Head of caudate nucleus (tissue), 42 donors: ENCODE results near the gene ZFHX3.
A peak's percentile ranks its signal among the peaks of the same experiment; 100 is the strongest.
"Not testable (repeated sequence)": the region's sequence is repeated elsewhere in the genome, so short reads cannot be mapped to it uniquely, and the experiment has no call there.

Experiments
- DNase-seq, 42 donors: peaks; one replicate each; pipeline versions ENCODE4 v3.0.0 to v3.0.0-alpha.2; 2020 to 2021; ENCODE audit warnings: mixed read lengths in 7 of 42
- intact Hi-C: fragments of 100-400 bp; cut with DNase I; formaldehyde crosslinking; loops from one replicate; pipeline ENCODE4 v1.15.0; 2022

Gene ZFHX3

DNA sequence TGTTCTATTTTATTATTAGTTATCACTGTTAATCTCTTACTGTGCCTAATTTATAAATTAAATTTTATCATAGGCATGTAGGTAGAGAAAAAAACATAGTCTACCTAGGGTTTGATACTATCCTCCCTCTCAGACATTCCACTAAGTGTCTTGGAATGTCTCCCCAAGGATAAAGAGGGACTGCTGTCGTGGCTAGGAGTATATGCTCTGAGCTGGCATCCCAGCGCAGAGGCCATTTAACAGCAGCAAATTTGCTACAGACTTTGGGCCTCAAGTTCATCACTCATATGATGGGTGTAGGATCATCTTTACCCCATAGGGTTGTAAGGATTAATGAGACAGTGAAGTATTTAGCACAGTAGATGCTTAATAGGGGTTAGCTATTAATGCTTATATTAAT, 56.7 kb downstream of the ZFHX3 start:
- intact Hi-C loops = no loop called here
- DNase-seq = no peak

DNA sequence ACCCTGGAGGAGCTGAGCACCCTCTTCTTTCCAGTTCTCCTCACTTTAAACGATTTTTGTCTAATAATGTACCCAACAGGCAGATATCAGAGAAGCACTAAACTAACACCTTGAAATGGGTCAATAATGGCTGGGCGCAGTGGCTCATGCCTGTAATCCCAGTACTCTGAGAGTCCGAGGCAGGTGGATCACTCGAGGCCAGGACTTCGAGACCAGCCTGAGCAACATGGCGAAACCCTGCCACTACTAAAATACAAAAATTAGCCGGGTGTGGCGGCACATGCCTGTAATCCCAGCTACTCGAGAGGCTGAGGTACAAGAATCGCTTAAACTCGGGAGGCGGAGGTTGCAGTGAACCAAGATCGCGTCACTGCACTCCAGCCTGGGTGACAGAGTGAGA, 57.4 kb downstream of the ZFHX3 start:
- intact Hi-C loops = no loop called here
- no peak for DNase-seq

DNA sequence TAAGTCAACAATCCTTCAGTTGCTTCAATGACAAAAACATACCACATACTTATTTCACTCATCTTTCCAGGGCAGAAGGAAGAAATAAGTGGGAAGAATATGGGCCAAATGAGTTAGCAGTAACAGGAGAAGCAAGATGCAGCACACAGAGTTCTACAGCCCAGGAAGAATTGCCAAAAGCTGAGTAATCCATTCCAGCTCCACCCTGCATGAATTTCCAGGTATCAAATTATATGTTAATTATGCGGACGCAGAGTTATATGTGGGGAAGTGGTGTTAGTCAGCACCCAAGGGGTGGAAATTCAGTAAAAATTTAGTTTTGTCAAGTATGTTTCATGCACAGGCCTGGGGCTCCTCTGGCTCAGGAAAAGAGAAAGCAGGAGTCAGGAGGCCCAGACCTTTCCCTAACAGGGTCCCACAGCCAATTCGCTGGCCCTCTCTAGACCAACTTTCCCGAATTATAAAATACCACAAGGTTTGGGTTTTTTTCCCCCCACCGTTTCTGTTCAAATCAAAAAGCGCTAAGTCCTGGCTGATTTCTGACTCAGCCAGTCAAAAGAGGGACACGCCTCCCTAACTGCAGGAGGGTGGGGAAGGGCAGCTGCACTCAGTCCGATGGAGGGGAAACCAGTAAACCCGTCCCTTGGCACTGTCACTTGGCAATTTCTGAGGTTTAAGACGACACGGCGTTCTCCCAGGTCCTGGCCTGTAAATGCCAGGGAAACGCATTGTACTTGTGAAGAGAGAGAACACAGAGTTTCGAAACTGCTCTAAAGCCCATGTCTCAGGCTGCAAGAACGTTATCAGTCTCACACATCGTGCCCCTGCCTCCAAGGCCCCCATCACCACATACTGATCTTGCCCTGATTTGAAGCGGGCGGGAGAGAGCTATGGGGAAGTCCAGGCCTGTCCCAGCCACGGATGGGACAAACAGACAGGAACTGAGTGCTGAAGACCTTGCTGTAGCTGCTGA, 58.1 kb downstream of the ZFHX3 start:
- intact Hi-C loops = no loop called here

DNA sequence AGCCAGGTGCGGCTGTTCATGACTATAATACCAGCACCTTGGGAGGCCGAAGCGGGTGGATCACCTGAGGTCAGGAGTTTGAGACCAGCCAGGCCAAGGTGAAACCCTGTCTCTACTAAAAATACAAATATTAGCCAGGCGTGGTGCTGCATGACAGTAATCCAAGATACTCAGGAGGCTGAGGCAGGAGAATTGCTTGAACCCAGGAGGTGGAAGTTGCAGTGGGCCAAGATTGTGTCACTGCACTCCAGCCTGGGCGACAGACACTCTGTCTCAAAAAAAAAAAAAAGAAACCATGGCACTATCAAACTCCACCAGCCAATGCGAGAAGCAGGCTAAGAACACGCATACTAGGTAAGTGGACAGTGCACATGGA, 58.7 kb downstream of the ZFHX3 start:
- DNase-seq, intact Hi-C loops: not testable (repeated sequence)

More for the DNA sequence above, 58.1 kb downstream of the ZFHX3 start:
- DNase-seq = peak in 29 of 42 donors; percentile 11 to 70 (median 37)

- intact Hi-C loops = no loop called here
- no peak for DNase-seq
These were observed 59.4 kb downstream of the ZFHX3 start for GRCh38 chr16:72988569-72988968.

DNA sequence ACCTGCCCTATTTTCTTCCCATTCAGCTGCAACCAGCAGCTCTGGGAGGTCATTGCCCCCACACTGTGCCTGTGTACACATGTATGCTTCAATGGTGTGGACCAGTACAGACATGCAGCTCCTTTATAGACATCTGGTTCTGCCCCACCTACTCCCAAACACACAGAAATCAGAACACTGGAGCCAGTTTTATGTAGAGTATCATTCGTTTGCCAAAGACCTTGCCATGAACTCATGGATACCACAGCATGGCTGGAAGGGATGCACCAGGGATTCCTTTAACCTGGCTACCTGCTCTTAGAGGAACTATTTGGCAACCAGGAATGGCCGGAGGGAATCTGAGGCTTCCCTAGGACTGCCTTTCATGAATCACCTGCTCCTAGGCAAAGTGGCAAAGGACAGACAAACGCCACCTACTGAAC, 60.4 kb downstream of the ZFHX3 start:
- intact Hi-C loops = no loop called here
- no peak for DNase-seq

- DNase-seq = peak in 1 of 42 donors; percentile 5
- intact Hi-C loops = no loop called here
These were observed 61.9 kb downstream of the ZFHX3 start for GRCh38 chr16:72985995-72986394.

GRCh38 chr16:72985148-72985941, 62.6 kb downstream of the ZFHX3 start:
- peak in 1 of 42 donors; percentile 44 for DNase-seq
- intact Hi-C loops = no loop called here

- intact Hi-C loops = no loop called here
- peak in 1 of 42 donors; percentile 16 for DNase-seq
These were observed 64.1 kb downstream of the ZFHX3 start for GRCh38 chr16:72983728-72984350.

DNA sequence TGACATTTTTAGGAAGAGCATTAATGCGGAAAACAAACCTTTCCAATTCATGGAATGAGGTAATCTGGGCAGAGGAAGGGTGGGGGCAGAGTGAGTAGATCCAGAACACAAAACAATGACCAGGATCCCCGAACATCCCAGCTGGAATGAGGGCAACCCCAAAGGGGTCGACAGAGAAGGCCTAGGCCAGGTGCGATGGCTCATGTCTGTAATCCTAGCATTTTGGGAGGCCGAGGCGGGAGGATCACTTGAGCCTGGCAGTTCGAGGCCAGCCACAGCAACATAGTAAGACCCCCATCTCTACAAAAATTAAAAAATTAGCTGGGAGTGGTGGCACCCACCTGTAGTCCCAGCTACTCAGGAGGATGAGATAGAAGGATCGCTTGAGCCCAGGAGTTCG, 64.7 kb downstream of the ZFHX3 start:
- intact Hi-C loops = no loop called here
- no peak for DNase-seq

DNA sequence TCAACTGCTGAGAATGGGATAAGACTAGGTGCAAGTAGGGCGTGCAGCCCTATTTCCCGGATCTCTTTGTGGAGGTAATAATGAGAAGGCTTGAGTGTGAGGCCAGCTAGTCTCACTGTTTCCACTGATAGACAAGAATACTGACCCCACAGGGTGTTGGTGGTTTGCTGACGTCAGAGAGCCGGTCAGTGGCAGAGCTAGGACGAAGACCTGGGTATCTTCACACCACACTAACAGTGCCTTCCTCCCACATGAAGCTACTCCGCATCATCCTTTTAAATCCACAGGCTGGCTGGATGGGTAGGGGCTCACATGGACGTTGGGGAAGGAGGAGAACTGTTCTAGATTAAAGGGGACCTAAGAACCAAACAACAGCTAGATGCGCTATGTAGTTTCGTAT, 68.0 kb downstream of the ZFHX3 start:
- intact Hi-C loops = no loop called here
- DNase-seq = no peak

GRCh38 chr16:72978212-72978611, 69.7 kb downstream of the ZFHX3 start:
- no peak for DNase-seq
- intact Hi-C loops = no loop called here

DNA sequence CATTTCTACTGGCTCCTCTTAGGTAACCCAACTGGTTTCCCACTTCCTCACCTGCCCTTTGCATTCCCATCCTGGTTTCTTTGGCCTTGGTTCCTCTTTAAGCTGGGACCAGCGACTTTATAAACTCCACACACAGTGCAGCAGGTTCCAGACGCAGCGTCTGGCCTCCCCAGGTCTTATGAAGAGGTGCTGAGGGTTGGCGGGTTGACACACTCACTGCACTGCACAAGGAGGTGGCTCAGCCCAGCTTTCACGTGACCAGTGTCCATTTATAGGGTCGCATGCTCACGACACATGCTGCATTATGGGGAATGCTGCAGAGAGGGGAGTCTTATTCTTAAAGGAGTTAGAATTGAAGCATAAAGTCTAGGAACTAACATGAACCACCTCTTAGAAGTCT, 70.8 kb downstream of the ZFHX3 start:
- no peak for DNase-seq
- intact Hi-C loops = no loop called here

GRCh38 chr16:72976438-72977064, 71.4 kb downstream of the ZFHX3 start:
- DNase-seq = no peak
- intact Hi-C loops = no loop called here

GRCh38 chr16:72975809-72976437, 72.0 kb downstream of the ZFHX3 start:
- DNase-seq = no peak
- intact Hi-C loops = no loop called here

DNA sequence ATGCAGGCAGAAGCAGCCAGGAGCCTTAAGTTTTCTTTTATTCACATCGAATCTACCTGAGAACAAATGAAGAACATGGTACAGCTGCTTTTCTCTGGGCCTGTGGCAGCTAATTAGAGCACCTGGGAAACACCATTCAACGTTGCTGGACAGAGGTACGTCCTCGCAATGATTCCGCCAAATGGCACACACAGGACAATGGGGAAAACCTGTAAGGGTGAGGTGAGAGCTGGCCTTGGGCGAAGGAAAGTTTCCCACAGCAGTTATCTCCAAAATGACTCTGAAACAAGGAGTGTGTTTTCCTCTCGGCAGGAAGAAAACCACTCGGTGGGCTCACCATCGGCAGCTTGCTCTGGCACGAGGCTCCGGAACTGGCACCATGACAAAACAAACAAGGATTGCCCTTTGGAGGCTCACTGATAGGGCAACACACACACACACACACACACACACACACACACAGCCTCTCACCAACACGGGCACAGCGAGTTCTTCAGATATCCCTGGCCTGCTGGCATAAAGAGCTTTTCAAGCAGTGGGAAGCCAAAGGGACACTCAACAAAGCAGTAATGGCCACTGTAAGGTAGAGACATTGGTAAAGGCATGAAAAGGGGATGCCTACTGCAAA, 73.7 kb downstream of the ZFHX3 start:
- intact Hi-C loops = no loop called here
- no peak for DNase-seq

- no peak for DNase-seq
- intact Hi-C loops = no loop called here
These were observed 74.9 kb downstream of the ZFHX3 start for GRCh38 chr16:72972878-72973571.

DNA sequence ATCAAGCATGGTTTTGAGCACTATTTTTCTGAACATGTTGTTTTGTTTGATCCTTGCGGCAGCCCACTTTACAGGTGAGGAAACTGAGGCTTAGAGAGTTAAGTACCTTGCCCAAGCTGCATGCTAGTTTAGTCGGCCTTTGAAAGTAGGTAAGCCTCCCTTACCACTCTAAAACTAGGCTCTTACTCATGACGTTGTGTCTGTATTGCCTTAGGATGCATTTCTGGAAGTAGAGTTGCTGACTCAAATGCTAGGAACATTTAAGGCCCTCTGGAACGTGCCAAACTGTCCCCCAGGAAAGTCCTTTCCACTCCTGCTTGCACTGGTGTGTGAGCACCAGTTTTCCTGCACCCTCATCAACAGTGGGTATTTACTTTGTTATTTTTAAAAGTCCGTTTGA, 76.6 kb downstream of the ZFHX3 start:
- intact Hi-C loops = no loop called here
- no peak for DNase-seq
